NCI-H345 (cell line): Measurements from ENCODE around the gene IQCH.

Experiments used
- DNase-seq: peaks from one replicate; lab custom pipeline; 2025; lab: John Stamatoyannopoulos, UW

The IQCH gene

DNA sequence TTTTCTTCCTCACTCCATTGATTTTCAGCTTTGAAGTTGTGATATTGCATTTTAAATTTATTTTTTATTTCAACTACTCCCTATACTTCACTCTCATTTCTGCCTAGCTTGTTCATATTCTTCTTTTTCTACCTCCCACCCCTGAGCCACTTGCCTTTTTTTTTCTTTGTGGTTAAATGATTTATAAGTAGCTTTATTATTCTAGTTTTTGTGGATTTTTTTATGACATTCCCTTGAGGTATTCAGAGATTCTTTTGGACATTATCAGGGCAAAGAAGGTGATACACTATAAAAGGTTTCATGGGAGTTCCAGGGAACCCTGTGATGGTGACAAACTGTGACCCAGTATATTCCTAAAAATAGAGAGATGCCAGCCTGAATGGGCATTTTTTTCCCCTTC is 269.6 kb downstream of the IQCH start:
- DNase-seq, result no peak

DNA sequence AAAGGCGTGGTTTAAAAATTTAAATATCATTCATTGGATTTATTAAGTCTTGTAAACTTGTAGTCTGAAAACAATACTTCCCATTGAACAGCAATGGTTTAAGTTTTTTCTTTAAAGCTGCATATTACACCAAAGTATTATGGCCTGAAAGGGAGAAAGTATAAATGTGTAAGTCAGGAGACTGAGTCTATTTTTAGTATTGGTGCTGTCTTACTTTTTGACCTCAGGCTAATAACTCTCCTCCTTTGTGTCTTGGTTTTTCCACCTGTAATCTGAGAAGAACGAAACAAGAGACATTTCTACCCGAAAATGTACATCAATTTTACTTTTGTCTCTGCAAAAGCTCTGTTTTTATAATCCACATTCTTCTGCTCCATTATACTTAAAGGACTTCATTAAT is 273.9 kb downstream of the IQCH start:
- DNase-seq, result no peak

DNA sequence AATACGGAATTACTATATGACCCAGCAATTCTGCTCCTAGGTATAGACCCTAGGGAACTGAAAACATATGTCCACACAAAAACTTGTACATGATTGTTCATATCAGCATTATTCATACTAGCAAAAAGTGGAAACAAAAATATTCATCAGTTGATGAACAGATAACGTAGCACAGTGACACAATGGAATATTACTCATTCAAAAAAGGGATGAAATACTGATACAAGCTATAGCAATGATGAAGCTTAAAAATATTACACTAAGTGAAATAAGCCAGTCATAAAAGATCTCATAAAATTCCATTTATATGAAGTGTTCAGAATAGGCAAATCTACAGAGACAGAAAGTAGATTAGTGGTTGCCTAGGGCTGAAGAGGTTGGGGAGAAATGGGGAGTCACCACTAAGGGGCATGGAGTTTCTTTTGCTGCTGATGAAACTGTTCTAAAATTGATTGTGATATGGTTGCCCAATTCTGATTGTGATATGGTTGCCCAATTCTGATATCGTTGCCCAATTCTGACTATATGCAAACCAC is 276.9 kb downstream of the IQCH start:
- DNase-seq, result no peak

DNA sequence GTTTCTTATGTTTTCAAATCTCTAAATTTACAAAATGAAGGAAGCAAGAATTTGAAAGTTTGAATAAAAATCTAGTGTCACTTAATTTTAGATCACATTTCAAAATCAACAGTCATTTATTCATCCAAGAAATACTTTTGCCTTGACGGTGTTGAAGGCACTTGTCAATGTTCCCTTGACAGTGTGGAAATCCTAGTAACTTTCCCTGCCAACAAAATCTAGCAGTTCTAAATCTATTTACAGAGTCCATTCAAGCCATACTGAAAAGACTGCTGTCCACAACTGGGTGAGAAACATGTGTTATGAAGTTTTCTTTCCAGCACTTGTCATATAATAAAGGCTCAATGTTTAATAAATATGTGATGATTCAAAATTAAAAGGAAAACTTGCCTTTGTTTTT is 279.3 kb downstream of the IQCH start:
- no peak for DNase-seq

DNA sequence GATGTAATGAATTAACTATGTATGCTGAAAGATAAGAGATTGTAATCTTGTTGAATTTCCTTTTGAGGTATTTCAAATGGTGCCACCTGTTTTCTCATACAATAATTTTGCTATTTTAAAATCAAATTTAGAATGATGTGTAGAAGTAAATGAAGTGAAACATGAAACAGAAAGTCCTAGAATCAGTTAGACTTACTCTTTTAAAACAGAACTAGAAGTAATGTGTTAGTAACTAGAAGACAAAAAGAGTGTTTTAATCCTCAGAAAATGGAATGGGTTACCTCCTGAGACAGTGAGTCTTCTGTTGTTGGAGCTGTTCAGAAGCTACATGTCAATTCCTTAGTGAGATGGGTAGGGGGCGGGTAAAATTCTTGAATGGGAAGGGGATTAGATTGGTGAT is 279.8 kb downstream of the IQCH start:
- no peak for DNase-seq

DNA sequence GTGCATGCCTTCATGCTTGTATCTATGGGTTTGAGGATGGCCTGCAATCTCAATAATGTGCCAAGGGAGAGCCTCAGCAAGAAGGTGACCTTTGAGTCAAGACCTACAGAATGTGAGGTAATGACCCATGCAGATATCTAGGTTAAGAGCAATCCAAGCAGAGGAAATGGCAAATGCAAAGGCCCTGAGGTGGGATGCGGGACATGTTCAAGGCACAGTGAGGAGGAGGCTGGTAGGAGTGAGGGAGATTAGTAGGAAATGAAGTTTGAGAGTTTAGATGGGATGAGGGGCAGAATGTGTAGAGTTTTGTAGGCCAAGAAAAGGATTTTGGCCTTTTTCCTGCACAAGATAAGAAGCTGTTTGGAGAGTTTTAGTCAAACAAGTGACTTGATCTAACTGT is 283.2 kb downstream of the IQCH start:
- DNase-seq, result no peak

DNA sequence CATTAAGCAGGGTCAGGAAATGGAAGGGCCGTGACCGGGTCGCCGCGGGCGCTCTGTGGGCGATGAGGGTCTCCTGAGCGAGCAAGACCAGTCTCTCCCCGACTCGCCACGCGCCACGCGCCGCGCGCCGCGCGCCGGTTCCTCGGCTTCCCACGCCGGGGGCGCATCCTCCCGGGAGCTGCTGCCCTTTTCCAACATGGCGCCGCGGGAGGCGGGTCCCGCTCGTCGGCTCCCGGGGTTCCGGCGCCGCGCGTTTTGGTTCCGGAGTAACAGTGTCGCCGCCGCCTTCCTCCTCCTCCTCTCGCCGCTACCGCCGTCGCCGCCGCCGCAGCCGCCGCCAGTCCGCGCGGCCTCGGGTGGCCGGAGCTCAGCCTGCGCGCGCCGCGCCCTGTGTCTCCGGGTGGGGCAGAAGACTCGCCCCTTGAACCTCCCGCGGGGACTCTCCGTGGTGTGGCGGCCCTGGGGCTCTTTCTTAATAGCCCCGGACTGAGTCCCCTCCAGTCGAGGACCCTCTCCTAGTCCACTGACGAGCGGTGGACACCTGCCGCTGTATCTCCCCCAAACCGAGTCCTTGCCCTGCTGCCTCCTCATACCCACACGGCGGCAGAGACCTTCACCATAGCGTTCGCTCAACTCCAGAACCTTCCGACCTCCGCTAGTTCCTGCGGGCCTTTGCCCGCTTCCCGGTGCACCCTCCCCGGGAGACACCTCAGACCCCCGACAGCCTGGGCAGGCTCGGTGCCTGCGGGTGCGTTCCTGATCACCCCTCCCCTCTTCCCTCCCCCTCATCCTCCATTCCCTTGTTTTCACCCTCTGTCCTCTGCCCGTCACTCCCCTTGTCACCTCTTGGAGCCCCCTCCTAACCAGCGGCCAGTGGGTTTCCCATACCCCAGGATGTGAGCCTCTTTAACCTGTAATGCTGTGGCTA is 288.1 kb downstream of the IQCH start, which contains the start of gene MAP2K5:
MAP2K5 (plus strand) TSS at position 284 of the 928 bp plus-strand sequence; CDS start at position 917, 633 bp downstream.
- peak; percentile 64 for DNase-seq

DNA sequence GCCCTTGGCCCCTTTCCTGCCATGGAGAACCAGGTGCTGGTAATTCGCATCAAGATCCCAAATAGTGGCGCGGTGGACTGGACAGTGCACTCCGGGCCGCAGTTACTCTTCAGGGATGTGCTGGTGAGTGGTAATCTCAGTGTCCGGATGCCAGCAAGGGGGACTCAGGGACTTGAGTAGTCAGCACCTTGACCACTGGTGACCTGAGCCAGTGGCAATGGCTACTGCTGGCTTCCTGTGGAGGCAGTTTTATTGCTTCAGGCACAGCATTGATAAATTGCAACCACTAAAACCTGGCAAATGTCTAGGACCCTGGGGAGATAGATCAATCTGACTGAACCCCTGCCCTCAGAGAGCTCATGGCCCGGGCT is 288.7 kb downstream of the IQCH start:
- no peak for DNase-seq

DNA sequence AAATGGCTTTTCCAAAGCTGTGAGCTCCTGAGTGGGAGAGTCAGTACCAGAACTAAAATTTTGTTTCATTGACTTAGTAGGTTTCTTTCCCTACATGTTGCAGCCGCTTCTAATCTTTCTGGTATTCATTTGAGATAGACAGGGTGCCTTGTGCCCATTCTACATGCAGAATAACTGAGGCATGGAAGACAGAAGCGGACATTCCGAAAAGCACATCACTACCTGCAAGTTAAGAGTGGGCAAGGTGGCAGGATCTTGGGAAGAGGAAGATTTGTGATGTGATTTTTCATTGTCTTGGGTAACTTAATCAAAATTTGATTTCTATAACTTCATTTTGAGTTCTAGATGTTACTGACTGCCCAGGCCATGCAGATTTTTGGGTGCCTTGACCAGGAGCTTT is 289.9 kb downstream of the IQCH start:
- DNase-seq, result no peak

DNA sequence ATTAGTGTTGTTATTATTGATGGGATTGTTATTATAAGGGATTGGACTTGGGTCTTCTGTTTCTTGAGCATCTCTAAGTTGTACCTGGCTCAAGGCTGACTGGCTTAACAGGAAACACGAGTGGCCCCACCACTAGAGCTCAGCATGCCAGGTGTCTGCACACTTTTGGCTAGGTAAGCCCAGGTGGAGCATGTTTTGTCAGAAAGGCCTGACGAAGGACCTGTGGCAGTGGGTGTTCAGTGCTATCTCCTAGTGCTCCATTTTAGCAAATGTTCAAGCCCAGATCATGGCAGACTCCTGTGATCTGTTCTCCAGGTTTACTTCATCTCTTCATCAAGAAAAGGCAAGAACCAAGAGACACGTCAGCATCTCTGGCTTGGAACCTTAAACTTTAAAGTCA is 291.3 kb downstream of the IQCH start:
- no peak for DNase-seq

DNA sequence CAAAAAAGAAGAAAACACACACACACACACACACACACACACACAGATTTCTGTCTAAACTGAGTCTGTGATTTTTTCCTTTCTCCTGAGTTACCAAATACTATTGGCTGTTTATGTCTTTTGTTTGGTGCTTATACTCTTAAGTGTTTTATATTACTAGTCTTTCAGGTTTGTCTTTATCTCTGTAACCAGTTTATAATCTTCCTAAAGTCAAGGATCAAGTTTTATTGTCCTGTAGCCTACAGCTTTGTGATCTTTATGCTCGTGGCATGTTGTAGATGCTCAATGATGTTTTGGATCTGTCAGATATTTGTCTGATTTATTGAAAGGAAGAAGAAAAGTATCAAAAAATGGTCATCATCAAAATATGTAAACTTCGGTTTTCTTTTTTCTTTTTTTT is 292.5 kb downstream of the IQCH start:
- no peak for DNase-seq

DNA sequence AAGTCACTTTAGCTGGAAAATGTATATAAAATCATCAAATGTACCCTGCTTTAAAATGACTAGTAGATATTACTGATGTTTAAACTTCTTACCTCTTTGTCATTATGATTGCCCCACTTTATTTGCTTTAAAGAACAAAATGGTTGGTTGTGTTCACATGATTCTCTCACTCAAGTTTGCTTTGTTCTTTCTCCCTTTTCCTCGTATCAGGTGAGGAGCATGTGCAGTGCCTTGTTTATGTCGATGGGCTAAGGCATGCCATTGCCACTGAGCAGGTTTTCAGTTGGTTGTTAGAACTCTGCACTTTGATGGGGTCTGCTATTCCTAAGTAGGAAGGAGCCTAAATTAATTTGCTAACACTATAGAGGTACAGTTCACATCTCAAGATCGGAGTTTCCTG is 293.2 kb downstream of the IQCH start:
- no peak for DNase-seq

DNA sequence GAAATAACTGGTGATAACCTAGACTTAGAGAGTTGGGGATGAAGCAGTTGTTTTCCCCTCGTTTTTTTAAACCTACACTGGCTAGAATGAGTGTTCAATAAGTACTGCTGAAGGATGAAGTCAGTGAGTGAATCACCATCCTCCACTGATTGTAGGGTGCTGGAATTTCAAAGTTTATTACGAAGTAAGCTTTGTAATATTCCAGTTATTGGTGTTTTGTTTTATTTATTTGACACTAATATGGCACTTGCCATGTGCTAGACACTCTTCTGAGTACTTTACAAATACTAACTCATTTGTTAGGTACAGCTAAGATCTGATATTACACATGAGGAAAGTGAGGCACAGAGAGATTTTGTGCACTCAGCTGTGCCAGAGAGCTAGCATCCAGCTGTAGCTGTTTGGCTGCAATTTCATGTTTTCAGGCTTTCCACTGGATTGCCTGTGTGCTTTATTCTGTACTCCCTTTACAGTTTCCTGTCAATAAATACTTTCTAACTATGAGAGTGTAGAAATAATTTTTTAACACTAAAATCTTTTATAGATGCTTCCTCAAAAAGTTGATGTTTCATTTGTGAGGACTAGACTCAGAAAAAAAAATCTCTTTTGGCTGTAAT is 293.8 kb downstream of the IQCH start:
- no peak for DNase-seq

DNA sequence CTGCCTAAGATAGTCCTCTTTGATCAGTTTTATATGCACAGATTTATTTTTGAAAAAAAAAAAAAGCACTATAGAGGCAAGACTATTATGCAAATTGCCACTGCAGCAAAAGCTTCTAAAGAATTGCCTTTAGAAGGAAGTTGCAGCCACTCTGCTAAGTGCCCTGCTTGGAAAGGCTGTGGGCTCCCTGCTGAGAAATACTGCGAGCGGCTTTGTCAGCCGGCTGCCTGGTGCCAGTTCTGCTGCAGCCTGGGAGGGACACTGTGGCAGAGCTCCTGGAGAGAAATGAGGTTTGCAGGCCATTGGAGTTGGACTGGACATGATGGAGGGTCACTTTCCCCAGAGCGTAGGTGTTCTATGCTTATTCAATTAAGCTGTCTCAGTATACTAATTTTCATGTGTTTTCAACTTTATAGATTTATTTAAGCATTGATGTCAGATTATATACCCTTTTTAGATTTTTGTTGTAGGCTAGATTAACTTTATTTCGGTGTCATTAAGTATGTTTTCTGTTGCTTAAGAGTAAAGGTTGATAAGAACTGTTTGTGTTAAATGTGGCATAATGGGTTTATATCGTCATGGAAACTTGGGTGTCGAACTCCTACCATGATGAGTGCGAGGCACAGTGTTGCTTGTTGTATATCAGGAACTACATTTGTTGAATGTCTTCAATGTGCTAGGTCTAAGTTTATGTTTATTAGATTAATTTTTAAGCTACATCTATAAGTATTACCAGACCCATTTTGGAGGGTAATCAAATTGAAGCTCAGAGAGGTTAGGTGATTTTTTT is 294.5 kb downstream of the IQCH start:
- peak; percentile 76 for DNase-seq

DNA sequence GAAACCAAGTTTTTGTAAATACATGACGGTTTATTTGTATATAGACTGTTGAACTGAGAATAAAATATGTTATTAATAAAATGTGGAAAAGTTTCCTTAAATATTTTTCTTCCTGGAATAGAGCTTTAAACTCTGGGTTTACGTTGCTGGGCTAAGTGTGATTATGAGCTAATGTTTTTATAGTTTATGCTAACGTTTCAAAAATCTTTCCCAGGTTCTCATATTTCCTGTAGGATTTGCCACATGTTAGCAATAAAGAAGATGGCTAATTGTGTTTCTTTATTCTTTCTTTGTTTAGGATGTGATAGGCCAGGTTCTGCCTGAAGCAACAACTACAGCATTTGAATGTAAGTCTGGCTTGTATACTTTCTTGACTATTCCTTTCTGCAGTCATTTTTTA is 295.1 kb downstream of the IQCH start:
- DNase-seq, result no peak

DNA sequence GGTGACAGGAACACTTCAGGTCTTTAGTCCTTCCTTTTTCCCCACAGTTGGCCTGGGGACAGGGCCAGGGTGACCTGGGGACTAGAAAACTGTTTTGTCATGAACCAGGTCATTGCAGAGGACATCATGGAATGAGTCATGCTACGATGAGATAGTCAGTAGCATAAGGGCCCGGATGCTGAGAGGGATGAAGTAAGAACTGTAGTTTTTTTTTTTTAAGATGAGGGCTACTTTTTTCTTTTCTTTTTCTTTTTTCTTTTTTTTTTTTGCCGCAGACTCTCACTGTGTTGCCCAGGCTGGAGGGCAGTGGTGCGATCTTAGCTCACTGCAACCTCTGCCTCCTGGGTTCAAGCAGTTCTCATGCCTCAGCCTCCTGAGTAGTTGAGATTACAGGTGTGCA is 295.9 kb downstream of the IQCH start:
- DNase-seq, result no peak

DNA sequence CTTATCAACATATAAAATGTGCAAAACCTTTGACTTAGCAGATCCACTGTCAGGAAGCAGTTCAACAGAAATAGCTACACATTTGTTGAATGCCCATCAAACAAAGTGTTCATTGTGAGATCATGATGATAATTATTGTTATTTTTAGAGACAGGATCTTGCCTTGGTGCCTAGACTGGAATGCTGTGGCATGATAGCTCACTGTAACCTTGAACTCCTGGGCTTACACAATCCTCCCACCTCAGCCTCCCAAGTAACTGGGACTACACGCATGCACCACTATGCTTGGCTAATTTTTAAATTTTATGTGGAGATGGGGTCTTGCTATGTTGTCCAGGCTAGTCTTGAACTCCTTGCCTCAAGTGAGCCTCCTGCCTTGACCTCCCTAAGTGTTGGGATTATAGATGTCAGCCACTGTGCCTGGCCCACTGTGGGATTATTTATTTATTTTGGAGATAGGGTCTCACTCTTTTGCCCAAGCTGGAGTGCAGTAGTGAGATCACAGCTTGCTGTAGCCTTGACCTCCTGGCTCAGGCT is 296.7 kb downstream of the IQCH start:
- DNase-seq, result no peak
